GM18520 (cell line): ENCODE data around the gene COL4A1.

Experiments used
- ATAC-seq: cut with Tn5 transposase; IDR thresholded peaks from one replicate; pipeline ENCODE4 v1.9.1; 2021; ENCODE audit not compliant: unreplicated experiment

The COL4A1 gene

GRCh38 chr13:110341445-110342244, 34.7 kb upstream of the COL4A1 start:
- ATAC-seq = no peak

GRCh38 chr13:110340812-110341444, 34.0 kb upstream of the COL4A1 start:
- no peak for ATAC-seq

GRCh38 chr13:110339975-110340550, 33.1 kb upstream of the COL4A1 start:
- ATAC-seq = no peak

- ATAC-seq = no peak
Measured at GRCh38 chr13:110339263-110339662, 32.3 kb upstream of the COL4A1 start.

GRCh38 chr13:110338441-110339101, 31.6 kb upstream of the COL4A1 start:
- ATAC-seq = no peak

GRCh38 chr13:110337247-110337646, 30.3 kb upstream of the COL4A1 start:
- ATAC-seq = no peak

- no peak for ATAC-seq
Measured at GRCh38 chr13:110336681-110337080, 29.7 kb upstream of the COL4A1 start.

- ATAC-seq = no peak
Measured at GRCh38 chr13:110336108-110336507, 29.2 kb upstream of the COL4A1 start.

- no peak for ATAC-seq
Measured at GRCh38 chr13:110334841-110335490, 28.0 kb upstream of the COL4A1 start.

GRCh38 chr13:110334256-110334655, 27.3 kb upstream of the COL4A1 start:
- no peak for ATAC-seq

GRCh38 chr13:110333837-110334236, 26.9 kb upstream of the COL4A1 start:
- ATAC-seq = no peak

GRCh38 chr13:110332750-110333149, 25.8 kb upstream of the COL4A1 start:
- no peak for ATAC-seq

- no peak for ATAC-seq
Measured at GRCh38 chr13:110331362-110331761, 24.4 kb upstream of the COL4A1 start.

- ATAC-seq = no peak
Measured at GRCh38 chr13:110330491-110331011, 23.6 kb upstream of the COL4A1 start.

GRCh38 chr13:110329798-110330461, 23.0 kb upstream of the COL4A1 start:
- ATAC-seq = no peak

- ATAC-seq = no peak
Measured at GRCh38 chr13:110329258-110329657, 22.3 kb upstream of the COL4A1 start.

- ATAC-seq = no peak
Measured at GRCh38 chr13:110328573-110328972, 21.6 kb upstream of the COL4A1 start.

- no peak for ATAC-seq
Measured at GRCh38 chr13:110327051-110327721, 20.2 kb upstream of the COL4A1 start.

GRCh38 chr13:110326263-110326904, 19.4 kb upstream of the COL4A1 start:
- ATAC-seq = no peak
